ENCODE measurements around the gene ZIC2. TPM values are rescaled to one million over a fixed set of nuclear protein-coding genes. Genes with fewer than 3 reads are reported as not detected.

Gene ZIC2
- total RNA-seq, 1 experiment from 2014 or later, result 426 TPM

GRCh38 chr13:99938635-99939034 lies 42.9 kb upstream of the ZIC2 start:
- Histone ChIP-seq H2BK15ac (ENCODE audit: low read depth, low read length) (no peak overlapping the region), H3T11ph (ENCODE audit: low read length) (no peak overlapping the region), H2AFZ (ENCODE audit: low read length) (no peak overlapping the region), H3K9ac (ENCODE audit: extremely low read depth, insufficient read length, low read length) (no peak overlapping the region), H4K5ac (ENCODE audit: insufficient read length, low read depth, low read length) (no peak overlapping the region), H4K20me1 (ENCODE audit: control insufficient read depth, insufficient read depth, insufficient read length) (no peaks in the 10 kb centered on the region), H3K18ac (ENCODE audit: insufficient read length, low read depth, low read length) (no peak overlapping the region), H3K23ac (ENCODE audit: insufficient read length, low read depth, low read length) (no peak overlapping the region), H3K9me3 (ENCODE audit: control insufficient read depth, low read depth, low read length) (no peaks in the 10 kb centered on the region), H3K4me1 (ENCODE audit: insufficient read depth, low read length) (no peaks in the 10 kb centered on the region), H3K27ac (ENCODE audit: insufficient read length, low read depth, low read length) (no peak overlapping the region), H3K4ac (ENCODE audit: low read depth, low read length) (no peak overlapping the region), H3K79me2 (ENCODE audit: insufficient read depth, low read length) (no peaks in the 10 kb centered on the region), H4K8ac (replicated peaks; ENCODE audit: insufficient read length, low read depth, low read length) (no peak overlapping the region), H2BK120ac (ENCODE audit: low read depth, low read length, poor library complexity, severe bottlenecking) (no peak overlapping the region), H3K4me2 (ENCODE audit: insufficient read depth, insufficient read length, low read length) (no peak overlapping the region), H3K27me3 (ENCODE audit: insufficient read depth, low read length) (no peaks in the 10 kb centered on the region), H3K79me1 (ENCODE audit: insufficient read depth, low read depth, low read length, poor library complexity, severe bottlenecking) (no peaks in the 10 kb centered on the region), H2BK20ac (ENCODE audit: low read depth, low read length, poor library complexity, severe bottlenecking) (no peak overlapping the region), H2BK5ac (ENCODE audit: insufficient read length, low read length) (no peak overlapping the region), H2AK5ac (ENCODE audit: insufficient read length, low read length) (no peak overlapping the region), H4K91ac (ENCODE audit: insufficient read length, low read depth, low read length) (no peak overlapping the region), H3K23me2 (ENCODE audit: insufficient read length, low read depth, low read length, poor library complexity, severe bottlenecking) (no peaks in the 10 kb centered on the region), H3K14ac (ENCODE audit: insufficient read depth, low read length) (no peak overlapping the region), H3K56ac (ENCODE audit: insufficient read length, low read depth, low read length) (no peak overlapping the region), H2BK12ac (ENCODE audit: insufficient read length, low read depth, low read length) (no peak overlapping the region)
- TF ChIP-seq, protein P1, sequence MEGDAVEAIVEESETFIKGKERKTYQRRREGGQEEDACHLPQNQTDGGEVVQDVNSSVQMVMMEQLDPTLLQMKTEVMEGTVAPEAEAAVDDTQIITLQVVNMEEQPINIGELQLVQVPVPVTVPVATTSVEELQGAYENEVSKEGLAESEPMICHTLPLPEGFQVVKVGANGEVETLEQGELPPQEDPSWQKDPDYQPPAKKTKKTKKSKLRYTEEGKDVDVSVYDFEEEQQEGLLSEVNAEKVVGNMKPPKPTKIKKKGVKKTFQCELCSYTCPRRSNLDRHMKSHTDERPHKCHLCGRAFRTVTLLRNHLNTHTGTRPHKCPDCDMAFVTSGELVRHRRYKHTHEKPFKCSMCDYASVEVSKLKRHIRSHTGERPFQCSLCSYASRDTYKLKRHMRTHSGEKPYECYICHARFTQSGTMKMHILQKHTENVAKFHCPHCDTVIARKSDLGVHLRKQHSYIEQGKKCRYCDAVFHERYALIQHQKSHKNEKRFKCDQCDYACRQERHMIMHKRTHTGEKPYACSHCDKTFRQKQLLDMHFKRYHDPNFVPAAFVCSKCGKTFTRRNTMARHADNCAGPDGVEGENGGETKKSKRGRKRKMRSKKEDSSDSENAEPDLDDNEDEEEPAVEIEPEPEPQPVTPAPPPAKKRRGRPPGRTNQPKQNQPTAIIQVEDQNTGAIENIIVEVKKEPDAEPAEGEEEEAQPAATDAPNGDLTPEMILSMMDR (conservative IDR thresholded peaks at IDR 0.05), result no peak
- no peak for DNase-seq
- Mint-ChIP-seq H3K36me3 (ENCODE audit: insufficient read depth in 1 of 3, low read depth in 3 of 3) (no peaks in the 10 kb centered on the region), H3K27ac (no peak overlapping the region), H3K9me3 (no peaks in the 10 kb centered on the region), H3K4me3 (no peak overlapping the region), H3K4me1 (peaks cover 14 to 17% of the 10 kb centered on the region in 2 experiments; a peak in 3 of 4 replicates), H3K27me3 (ENCODE audit: low read depth) (no peaks in the 10 kb centered on the region; the same call in 1 of the 2 replicates)
- no CpG with 5 or more reads among the region's 7 CpGs for WGBS (ENCODE audit: extremely low coverage, insufficient read length, low lambda C conversion rate)

Data from H9 (cell line).